Activated naive CD4-positive, alpha-beta T cell treated with anti-CD3 and anti-CD28 coated beads for 36 hours (primary cell): ENCODE results near the gene KRTAP4-6. TPM values are rescaled to one million over a fixed set of nuclear protein-coding genes. Genes with fewer than 3 reads are reported as not detected.
"Not testable (repeated sequence)": the region's sequence is repeated elsewhere in the genome, so short reads cannot be mapped to it uniquely, and the experiment has no call there.

Source experiments
- CTCF ChIA-PET: fragments of 350-600 bp; sonication (Branson Sonifier 250); formaldehyde crosslinking; loops from one replicate; lab custom pipeline; 2021; ENCODE audit warnings: antibody characterized with exemption; lab: Charles Lee
- DNase-seq: peaks from one replicate; pipeline ENCODE4 v3.0.0-alpha.2; 2020
- H3K27ac Mint-ChIP-seq: one replicate; pipeline ENCODE4 v1.8.0; 2021; ENCODE audit warnings: mild to moderate bottlenecking, mixed read lengths
- H3K27me3 Mint-ChIP-seq: one replicate; pipeline ENCODE4 v1.8.0; 2021; ENCODE audit warnings: low read depth, mixed read lengths
- H3K36me3 Mint-ChIP-seq: one replicate; pipeline ENCODE4 v1.8.0; 2021; ENCODE audit warnings: low read depth, mixed read lengths
- H3K4me1 Mint-ChIP-seq: one replicate; pipeline ENCODE4 v1.8.0; 2021; ENCODE audit warnings: low read depth, mixed read lengths
- H3K4me3 Mint-ChIP-seq: one replicate; pipeline ENCODE4 v1.8.0; 2021; ENCODE audit warnings: mild to moderate bottlenecking, moderate library complexity, mixed read lengths
- H3K9me3 Mint-ChIP-seq: one replicate; pipeline ENCODE4 v1.8.0; 2021; ENCODE audit warnings: mixed read lengths
- intact Hi-C: fragments of 100-400 bp; cut with micrococcal nuclease; formaldehyde crosslinking; loops from one replicate; pipeline ENCODE4 v1.15.1; 2023
- total RNA-seq, 2 experiments: library from RNA; stranded (reverse); gene quantifications; one replicate each; pipeline ENCODE4 v1.2.3, GENCODE V29; 2021

KRTAP4-6 gene
- total RNA-seq, 2 experiments from 2014 or later = not detected

DNA sequence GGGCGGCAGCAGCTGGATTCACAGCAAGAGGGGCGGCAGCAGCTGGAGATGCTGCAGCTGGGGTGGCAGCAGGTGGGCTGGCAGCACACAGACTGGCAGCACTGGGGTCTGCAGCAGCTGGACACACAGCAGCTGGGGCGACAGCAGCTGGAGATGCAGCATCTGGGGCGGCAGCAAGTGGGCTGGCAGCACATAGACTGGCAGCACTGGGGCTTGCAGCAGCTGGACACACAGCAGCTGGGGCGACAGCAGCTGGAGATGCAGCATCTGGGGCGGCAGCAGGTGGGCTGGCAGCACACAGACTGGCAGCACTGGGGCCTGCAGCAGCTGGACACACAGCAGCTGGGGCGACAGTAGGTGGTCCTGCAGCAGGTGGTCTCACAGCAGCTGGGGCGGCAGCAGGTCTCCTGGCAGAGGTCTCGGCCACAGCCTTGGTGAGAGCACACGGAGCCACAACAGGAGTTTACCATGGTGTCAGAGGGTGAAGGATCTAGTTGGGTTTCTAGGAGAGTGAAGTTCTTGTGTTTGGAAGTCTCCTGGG, 22.4 kb downstream of the KRTAP4-6 start, which contains the start of gene KRTAP4-11:
TSS of gene KRTAP4-11 (minus strand) at position 528 of the 541 bp plus-strand sequence. CDS start at position 470, 58 bp downstream.
- H3K4me3 Mint-ChIP-seq, CTCF ChIA-PET, H3K27ac Mint-ChIP-seq, H3K36me3 Mint-ChIP-seq, DNase-seq, H3K9me3 Mint-ChIP-seq, intact Hi-C loops, H3K27me3 Mint-ChIP-seq: not testable (repeated sequence)
- peaks cover 21% of the 10 kb centered on the region for H3K4me1 Mint-ChIP-seq

DNA sequence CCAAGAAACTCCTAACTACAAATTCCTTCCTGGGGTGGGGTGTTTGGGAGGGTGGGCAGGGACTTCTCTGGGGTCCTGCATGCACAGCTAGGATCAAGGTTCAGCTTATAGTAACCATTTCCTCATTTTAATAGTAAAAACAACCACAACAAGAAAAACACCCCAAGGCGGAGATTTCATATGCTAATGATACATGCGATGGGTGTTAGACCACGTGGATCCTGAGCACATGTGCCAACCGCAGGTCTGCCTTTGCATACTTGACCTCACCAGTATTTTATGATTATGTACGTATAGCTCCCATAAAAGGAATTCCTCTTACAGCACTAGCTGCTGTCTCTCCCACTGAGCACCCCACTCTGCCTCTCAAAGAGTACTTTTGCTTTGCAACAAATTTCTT, 24.0 kb downstream of the KRTAP4-6 start:
- peaks cover 2% of the 10 kb centered on the region for H3K9me3 Mint-ChIP-seq
- no peaks in the 10 kb centered on the region for H3K27me3 Mint-ChIP-seq
- H3K4me3 Mint-ChIP-seq = no peak overlapping the region
- intact Hi-C loops = no loop called here
- CTCF ChIA-PET = no interaction called here
- H3K27ac Mint-ChIP-seq = no peak overlapping the region
- no peak for DNase-seq
- peaks cover 15% of the 10 kb centered on the region for H3K4me1 Mint-ChIP-seq
- no peaks in the 10 kb centered on the region for H3K36me3 Mint-ChIP-seq

DNA sequence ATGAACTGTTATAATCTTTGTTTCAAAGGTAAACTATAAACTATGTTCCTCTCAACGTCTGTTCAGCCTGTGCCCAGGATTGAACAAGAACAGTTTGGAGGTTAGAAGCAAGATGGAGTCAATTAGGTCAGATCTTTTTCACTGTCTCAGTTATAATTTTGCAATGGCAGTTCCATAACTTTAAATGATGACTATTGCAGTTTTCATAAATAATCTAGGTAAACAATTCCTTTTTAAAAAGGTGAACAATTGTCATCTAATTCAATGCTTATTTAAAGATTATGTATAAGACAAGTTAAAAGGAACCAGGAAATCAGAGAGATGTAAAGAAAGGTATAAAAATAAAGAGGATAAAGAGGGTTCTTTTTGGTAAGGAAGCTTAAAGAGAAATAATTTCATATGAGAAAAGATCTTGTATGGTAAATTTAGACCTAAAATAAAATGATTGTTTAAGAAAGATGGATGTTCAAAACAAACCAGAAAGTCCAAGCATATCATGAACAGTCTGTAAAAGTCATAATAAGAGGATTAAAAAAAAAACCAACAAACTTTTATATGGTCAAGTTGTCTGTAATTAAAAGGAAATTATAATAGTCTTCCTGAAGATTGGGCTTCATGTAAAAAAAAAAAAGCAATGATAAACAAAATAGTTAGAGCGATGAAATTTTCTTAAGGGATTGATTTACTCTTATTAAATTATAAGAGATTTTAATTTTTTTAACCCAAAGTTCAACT, 29.0 kb downstream of the KRTAP4-6 start:
- intact Hi-C loops = no loop called here
- H3K4me3 Mint-ChIP-seq = no peak overlapping the region
- DNase-seq = no peak
- no peaks in the 10 kb centered on the region for H3K36me3 Mint-ChIP-seq
- H3K27me3 Mint-ChIP-seq = no peaks in the 10 kb centered on the region
- H3K27ac Mint-ChIP-seq = no peak overlapping the region
- CTCF ChIA-PET = interaction anchor here (0.6 kb wide), 2 partner anchors 24 to 211 kb away, joined by 3 read pairs; no protein-coding TSS in a partner anchor
- peaks cover 8% of the 10 kb centered on the region for H3K4me1 Mint-ChIP-seq
- peaks cover 3% of the 10 kb centered on the region for H3K9me3 Mint-ChIP-seq

DNA sequence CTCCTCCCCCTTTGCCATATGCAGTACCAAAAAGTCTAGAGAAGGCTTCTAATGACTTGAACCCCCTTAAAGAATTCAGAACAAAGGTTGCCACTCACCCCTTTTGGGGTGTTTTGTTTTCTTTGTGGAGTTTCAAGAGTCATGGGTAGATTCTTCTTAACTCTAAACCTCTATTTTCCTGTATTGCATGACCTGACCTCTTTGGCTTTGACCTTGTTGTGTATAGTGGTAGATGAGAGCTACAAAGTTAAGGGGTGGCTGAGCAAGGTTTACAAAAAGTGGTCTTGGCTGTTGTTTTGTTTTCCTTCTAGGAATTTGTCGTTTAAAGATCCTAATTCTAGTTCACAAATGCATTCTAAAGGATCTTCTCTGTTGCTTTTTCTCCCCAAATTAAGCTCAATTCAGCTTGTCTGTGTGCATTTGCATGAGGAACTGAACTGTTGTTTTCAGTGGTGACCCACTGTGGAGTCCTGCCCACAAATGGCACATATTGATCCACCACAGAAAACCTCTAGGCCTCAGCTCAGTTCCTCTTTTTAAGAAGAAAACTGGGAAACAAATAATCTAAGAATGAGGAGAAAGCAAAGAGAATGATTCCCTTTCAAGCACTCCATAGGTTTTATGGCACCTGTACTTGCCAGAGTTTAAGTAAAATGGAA, 31.5 kb downstream of the KRTAP4-6 start:
- H3K4me1 Mint-ChIP-seq, DNase-seq, H3K9me3 Mint-ChIP-seq, H3K4me3 Mint-ChIP-seq, intact Hi-C loops, H3K27me3 Mint-ChIP-seq, CTCF ChIA-PET, H3K27ac Mint-ChIP-seq, H3K36me3 Mint-ChIP-seq: not testable (repeated sequence)

DNA sequence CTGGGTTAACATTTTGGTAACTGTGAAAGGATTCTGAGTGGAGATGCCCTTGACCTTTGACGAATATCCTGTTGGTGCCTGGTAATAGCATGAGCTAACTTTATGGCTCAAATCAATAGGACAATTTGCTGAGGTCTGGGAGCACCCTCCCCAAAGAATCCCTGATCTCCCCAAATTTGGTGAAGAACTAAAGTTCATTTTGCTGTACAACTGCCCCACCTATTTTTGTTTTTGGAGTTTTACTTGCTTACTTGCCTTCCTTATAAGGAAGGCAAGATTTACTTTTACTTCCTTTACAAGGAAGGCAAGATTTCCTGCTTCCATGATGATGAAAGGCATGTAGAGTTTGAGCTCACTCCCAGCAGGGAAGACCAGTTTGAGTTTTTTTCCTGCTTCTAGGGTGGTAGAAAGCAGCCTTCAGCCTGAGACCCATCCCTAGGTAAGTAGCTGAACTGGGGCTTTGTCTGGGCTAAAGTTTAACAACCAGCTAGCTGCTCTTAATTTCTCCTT, 32.3 kb downstream of the KRTAP4-6 start:
- peaks cover 8% of the 10 kb centered on the region for H3K4me1 Mint-ChIP-seq
- H3K36me3 Mint-ChIP-seq = no peaks in the 10 kb centered on the region
- no peaks in the 10 kb centered on the region for H3K27me3 Mint-ChIP-seq
- no peak for DNase-seq
- CTCF ChIA-PET = no interaction called here
- H3K4me3 Mint-ChIP-seq = no peak overlapping the region
- H3K9me3 Mint-ChIP-seq = peaks cover 3% of the 10 kb centered on the region
- no peak overlapping the region for H3K27ac Mint-ChIP-seq
- intact Hi-C loops = loop anchor here (2.0 kb wide), 1 partner anchor 21 kb away; no protein-coding TSS in a partner anchor

DNA sequence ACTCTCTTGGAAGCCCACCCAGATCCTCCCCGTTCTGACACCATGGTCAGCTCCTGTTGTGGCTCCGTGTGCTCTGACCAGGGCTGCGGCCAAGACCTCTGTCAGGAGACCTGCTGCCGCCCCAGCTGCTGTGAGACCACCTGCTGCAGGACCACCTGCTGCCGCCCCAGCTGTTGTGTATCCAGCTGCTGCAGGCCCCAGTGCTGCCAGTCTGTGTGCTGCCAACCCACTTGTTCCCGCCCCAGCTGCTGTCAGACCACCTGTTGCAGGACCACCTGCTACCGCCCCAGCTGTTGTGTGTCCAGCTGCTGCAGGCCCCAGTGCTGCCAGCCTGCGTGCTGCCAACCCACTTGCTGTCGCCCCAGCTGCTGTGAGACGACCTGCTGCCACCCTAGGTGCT, 35.0 kb downstream of the KRTAP4-6 start, which contains the start of gene KRTAP4-9:
TSS of gene KRTAP4-9 (plus strand) at position 43 of the 400 bp plus-strand sequence. CDS start at position 43, 0 bp downstream.
- intact Hi-C loops, H3K27ac Mint-ChIP-seq, H3K27me3 Mint-ChIP-seq, H3K4me3 Mint-ChIP-seq, H3K36me3 Mint-ChIP-seq, CTCF ChIA-PET, DNase-seq, H3K4me1 Mint-ChIP-seq, H3K9me3 Mint-ChIP-seq: not testable (repeated sequence)

DNA sequence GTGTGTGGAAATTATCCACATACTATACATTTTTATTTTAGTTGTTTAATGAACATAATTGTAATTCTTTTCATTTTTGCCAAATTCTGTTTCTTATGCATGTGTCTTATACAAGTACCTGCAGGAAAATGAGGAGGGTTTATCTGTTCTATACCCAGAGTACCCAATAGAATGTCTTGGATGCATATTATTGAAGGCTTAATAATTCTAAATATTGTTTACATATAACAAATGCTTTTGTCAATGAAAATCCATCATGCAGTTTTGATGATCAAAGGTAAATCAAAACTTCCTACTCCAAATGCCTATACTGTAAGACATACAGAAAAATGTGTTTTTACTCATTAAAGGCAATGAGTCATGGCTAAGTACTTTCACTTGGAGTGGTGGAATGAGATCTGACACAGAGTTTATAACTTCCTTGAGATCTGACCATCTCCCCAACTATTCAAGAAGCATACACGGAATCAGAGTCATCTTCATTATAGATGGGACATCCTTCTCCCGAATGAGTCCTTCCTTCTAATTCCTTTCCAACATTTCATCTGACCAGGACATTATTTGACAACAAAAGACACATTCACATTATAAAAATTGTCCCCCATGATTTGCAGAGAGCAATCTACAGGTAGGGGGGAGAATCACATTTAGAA, 35.8 kb downstream of the KRTAP4-6 start:
- CTCF ChIA-PET = interaction anchor here (0.8 to 1.1 kb wide), 2 partner anchors 218 to 224 kb away, joined by 3 read pairs; no protein-coding TSS in a partner anchor
- H3K9me3 Mint-ChIP-seq, H3K4me3 Mint-ChIP-seq, intact Hi-C loops, DNase-seq, H3K36me3 Mint-ChIP-seq, H3K27me3 Mint-ChIP-seq, H3K27ac Mint-ChIP-seq: not testable (repeated sequence)
- peaks cover 16% of the 10 kb centered on the region for H3K4me1 Mint-ChIP-seq

DNA sequence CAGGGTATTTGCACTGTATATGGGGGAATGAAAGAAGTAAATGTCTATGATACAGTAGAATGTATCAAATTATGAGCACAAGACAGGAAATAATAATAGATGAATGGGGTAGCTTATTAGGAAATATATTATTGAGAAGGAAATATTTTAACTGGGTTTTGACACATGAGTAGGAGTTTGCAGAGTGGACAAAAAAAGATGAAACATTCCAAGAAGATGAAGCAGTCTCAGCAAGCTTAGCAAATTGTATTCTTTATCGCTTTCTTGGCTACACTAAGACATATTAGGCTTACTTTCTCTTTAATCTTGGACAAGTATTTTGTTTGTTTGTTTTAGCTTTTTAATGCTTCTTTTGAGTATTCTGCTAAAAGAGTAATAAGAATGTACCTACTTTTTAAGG, 36.4 kb downstream of the KRTAP4-6 start:
- no peak for DNase-seq
- Mint-ChIP-seq H3K27me3 (no peaks in the 10 kb centered on the region), H3K36me3 (no peaks in the 10 kb centered on the region), H3K27ac (no peak overlapping the region), H3K9me3 (no peaks in the 10 kb centered on the region), H3K4me3 (no peak overlapping the region), H3K4me1 (peaks cover 16% of the 10 kb centered on the region)
- intact Hi-C loops = no loop called here
- CTCF ChIA-PET = interaction anchor here (0.8 to 1.1 kb wide), 2 partner anchors 219 to 225 kb away, joined by 3 read pairs; no protein-coding TSS in a partner anchor

DNA sequence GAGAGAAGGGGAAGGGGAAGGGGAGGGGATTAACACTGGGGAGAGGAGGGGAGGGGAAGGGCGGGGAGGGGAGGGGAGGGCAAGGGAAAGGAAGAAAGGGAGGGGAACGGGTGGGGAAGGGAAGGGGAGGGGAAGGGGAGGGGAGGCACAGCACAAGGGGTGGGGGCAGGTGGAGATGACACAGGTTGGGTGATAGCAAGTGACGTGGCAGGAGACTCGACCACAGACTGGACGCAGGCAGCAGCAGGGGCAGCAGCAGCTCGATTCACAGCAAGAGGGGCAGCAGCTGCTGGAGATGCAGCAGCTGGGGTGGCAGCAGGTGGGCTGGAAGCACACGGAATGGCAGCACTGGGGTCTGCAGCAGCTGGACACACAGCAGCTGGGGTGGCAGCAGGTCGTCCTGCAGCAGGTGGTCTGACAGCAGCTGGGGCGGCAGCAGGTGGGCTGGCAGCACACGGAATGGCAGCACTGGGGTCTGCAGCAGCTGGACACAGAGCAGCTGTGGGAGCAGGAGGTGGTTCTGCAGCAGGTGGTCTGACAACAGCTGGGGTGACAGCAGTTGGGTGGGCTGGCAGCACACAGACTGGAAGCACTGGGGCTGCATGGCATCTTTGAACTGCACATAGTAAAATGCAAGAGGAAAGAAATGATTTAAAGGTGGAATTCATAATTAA, 38.6 kb downstream of the KRTAP4-6 start, which contains the start of gene KRTAP4-16:
TSS of gene KRTAP4-16 (minus strand) at position 624 of the 674 bp plus-strand sequence. CDS start at position 624, 0 bp downstream.
- Mint-ChIP-seq H3K4me3 (no peak within 1 kb of the TSS), H3K36me3 (no peaks in the 10 kb centered on the region), H3K4me1 (peaks cover 8% of the 10 kb centered on the region), H3K9me3 (no peaks in the 10 kb centered on the region), H3K27ac (no peak within 1 kb of the TSS), H3K27me3 (peaks cover 5% of the 10 kb centered on the region)
- no peak for DNase-seq
- CTCF ChIA-PET = interaction anchor here (0.6 kb wide), 1 partner anchor 209 kb away, joined by 3 read pairs; no protein-coding TSS in a partner anchor
- intact Hi-C loops = no loop called here

DNA sequence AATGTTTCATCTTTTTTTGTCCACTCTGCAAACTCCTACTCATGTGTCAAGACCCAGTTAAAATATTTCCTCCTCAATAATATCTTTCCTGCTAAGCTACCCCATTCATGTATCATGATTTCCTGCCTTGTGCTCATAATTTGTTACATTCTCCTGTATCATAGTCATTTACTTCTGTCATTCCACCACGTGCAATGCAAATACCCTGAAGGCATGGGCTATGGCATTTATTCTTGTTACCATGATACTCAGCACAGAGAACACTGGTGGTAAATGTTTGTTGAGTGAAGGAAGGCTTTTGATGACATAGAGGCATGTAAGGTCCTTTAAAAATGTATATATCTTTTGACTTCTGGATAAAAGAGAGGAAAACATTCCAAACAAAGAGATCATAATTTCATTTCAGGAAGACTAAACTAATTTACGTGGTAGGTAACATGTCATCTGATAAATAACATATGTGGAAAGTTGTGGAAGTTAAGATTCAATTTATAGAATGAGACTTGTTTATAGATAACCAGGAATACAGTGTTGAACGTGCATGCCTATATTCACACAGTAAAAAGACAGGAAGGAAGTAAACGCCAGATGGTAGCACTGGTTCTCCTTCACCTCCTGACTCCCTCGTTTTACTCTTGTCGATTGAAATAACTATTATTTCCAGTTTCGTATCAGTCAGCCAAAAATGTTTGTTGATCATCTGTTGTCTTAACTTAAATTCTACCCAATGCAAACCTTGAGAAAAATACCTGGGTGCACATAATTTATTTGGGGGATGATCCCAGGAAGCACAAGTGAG, 40.5 kb downstream of the KRTAP4-6 start:
- H3K9me3 Mint-ChIP-seq, H3K4me3 Mint-ChIP-seq, H3K4me1 Mint-ChIP-seq, DNase-seq, CTCF ChIA-PET, H3K27me3 Mint-ChIP-seq, H3K27ac Mint-ChIP-seq, intact Hi-C loops, H3K36me3 Mint-ChIP-seq: not testable (repeated sequence)

DNA sequence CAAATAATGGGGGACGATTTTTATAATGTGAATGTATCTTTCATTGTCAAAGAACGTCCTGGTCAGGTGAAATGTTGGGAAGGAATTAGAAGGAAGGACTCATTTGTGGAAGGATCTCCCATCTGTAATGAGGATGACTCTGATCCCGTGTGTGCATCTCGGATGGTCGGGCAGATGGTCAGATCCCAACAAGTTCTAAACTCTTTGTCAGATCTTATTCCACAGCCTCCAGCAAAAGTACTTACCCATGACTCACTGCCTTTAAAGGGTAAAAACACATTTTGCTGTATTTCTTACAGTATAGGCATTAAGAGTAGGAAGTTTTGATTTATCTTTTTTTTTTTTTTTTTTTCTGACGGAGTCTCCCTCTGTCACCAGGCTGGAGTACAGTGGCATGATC, 41.9 kb downstream of the KRTAP4-6 start:
- Mint-ChIP-seq H3K27me3 (peaks cover 5% of the 10 kb centered on the region), H3K36me3 (no peaks in the 10 kb centered on the region), H3K27ac (no peak overlapping the region), H3K4me3 (no peak overlapping the region), H3K9me3 (no peaks in the 10 kb centered on the region), H3K4me1 (peaks cover 8% of the 10 kb centered on the region)
- no peak for DNase-seq
- CTCF ChIA-PET = no interaction called here
- intact Hi-C loops = no loop called here
